Measurements from ENCODE around the gene SRP54.

- TF ChIP-seq EZH2 (IDR thresholded peaks at IDR 0.05; ENCODE audit: borderline replicate concordance, low read length) (no peak), CTCF (IDR thresholded peaks at IDR 0.05; ENCODE audit: low read length) (no peak)
These were observed 47.3 kb upstream of the SRP54 start for GRCh38 chr14:34935488-34935887.
